HG03039 (cell line): ENCODE results near the gene AHNAK.
"Not testable (repeated sequence)": the region's sequence is repeated elsewhere in the genome, so short reads cannot be mapped to it uniquely, and the experiment has no call there.

ENCODE experiments used
- ATAC-seq: cut with Tn5 transposase; IDR thresholded peaks from one replicate; pipeline ENCODE4 v1.9.1; 2021; ENCODE audit warnings: mild to moderate bottlenecking, moderate library complexity; ENCODE audit not compliant: unreplicated experiment

The AHNAK gene

DNA sequence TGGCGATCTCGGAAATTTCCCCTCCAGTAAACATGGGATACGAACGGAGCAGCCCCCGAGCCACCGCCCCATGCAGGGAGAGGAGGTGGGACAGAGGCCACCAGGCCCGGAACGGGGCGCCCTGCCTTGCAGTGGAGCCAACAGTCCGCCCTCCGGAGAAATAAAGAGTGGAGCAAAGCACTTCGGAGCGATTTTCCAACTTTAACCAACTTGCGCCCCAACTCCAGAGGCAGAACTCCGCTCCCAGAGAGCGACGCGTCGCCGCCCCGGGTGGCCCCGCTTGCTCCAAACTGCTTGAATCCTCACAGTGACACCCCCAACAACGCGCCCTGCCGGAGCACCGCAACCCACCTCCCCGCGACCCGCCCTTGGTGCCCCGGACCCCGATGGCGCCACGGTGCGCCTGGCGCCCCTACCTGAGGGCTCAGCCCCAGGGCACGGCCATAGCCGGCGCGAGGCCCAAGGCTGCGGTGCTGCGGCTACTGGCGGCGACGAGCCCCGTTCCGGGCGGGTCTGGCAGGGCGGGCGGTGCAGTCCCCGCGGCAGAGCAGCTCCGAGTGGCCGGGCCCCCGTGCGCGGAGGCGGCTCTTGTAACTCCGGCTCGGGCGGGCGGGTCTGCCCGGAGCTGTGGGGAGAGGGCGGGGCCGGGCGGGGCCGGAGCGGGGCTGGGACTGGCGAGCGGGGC is at the start of gene AHNAK:
TSS of gene AHNAK (minus strand) at position 563 of the 685 bp plus-strand sequence. CDS start 10,708 bp downstream, outside the sequence.
- no peak for ATAC-seq

- no peak for ATAC-seq
Observed at GRCh38 chr11:62595124-62595523, 48.5 kb upstream of the AHNAK start.

GRCh38 chr11:62593434-62594044 is 46.9 kb upstream of the AHNAK start:
- ATAC-seq = no peak

DNA sequence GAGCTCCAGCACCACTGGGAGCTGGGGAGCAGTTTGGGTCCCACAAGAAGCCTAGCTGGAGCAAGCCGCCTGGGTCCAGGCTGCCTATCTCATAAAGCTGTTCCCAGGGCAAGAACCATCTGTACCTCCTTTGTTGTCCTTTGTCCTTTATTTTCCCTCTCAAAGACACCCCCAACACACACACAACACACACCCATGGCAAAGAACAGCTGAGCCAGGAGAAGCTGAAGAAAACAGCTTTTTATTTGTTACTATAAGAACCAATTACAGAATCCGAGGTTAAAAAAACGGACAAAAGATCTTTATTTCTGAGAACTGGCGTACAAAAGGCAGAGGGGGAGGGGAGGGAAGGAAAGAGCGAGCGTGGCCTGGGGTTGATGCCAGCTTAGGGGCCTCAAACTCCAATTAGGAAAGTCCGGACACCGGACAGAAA is 46.4 kb upstream of the AHNAK start:
- no peak for ATAC-seq

- no peak for ATAC-seq
Observed at GRCh38 chr11:62592146-62592815, 45.7 kb upstream of the AHNAK start.

DNA sequence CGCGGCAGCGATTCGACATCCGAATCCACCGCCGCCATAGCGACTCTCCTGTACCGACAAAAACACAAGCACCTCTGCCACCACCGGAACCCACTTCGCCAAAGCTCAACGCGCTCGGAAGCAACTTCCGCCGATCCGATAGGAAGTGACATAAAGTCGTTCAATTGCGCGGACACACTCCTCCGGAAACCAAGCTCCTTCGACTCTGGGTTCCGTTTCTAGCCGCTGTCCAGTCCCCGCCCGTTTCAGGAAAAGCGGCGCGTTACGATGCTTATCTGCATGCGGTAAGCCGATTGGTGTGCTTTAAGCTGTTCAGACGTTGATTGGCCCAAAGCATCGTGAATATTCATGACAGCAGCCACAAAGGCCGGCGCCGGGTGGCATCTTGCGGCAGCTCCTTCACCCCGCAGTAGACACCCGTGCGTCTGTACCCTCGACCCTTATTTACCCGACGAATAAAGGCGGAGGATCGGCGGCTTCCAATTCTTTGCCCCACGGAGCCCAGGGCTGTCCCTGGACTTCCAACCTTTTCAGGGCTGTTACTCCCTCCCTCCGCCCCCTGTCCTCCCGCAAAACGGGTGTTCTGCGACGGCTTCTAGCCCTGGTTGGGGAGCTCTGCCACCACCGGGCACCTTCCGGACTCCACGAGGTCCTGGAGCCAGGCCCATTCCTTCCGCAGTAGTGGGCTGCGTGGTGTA is 45.0 kb upstream of the AHNAK start, which contains the start of gene TUT1:
TSS of gene TUT1 (minus strand) at position 76 of the 698 bp plus-strand sequence. CDS start at position 38, 38 bp downstream.
- ATAC-seq = peak; percentile 77

DNA sequence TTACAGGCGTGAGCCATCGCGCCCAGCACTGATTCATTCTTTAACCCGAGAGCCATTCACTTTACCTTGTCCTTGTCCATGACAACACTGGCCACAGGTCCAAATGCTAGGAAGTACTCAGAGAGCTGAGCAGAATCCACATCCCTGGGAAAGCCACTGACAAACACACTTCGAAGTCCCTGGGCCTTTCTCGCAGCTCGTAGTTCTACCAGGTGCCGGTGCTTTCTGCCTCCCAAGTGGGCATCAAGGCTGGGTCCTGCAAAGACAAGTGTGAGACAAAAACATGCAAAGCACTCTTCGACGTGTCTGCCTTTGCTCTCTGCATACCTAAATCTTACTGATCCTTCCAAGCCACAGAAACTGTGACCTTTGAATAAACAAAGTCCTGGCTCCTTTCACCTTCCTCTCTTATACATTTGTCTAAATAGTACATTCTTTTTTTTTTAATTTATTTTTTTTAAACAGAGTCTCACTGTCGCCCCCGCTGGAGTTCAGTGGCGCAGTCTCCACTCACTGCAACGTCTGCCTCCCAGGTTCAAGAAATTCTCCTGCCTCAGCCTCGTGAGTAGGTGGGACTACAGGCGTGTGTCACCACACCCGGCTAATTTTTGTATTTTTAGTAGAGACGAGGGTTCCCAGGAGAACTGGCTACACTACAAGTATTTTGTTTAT is 42.5 kb upstream of the AHNAK start:
- ATAC-seq = no peak

DNA sequence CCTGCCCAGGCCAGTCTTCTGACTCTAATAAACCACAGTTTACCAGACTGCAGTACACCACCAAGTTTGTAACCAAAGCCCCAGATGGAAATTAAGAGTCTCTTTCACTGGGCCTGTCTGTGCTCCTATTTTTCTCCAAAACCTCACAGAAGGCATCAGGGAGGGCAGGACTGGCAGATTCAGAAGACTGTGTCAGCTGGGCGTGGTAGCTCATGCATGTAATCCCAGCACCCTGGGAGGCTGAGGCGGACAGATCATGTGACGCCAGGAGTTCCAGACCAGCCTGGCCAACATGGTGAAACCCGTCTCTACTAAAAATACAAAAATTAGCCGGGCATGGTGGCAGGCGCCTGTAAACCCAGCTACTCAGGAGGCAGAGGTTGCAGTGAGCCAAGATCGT is 38.8 kb upstream of the AHNAK start:
- not testable (repeated sequence) for ATAC-seq

GRCh38 chr11:62581735-62582134 is 35.1 kb upstream of the AHNAK start:
- ATAC-seq = not testable (repeated sequence)

DNA sequence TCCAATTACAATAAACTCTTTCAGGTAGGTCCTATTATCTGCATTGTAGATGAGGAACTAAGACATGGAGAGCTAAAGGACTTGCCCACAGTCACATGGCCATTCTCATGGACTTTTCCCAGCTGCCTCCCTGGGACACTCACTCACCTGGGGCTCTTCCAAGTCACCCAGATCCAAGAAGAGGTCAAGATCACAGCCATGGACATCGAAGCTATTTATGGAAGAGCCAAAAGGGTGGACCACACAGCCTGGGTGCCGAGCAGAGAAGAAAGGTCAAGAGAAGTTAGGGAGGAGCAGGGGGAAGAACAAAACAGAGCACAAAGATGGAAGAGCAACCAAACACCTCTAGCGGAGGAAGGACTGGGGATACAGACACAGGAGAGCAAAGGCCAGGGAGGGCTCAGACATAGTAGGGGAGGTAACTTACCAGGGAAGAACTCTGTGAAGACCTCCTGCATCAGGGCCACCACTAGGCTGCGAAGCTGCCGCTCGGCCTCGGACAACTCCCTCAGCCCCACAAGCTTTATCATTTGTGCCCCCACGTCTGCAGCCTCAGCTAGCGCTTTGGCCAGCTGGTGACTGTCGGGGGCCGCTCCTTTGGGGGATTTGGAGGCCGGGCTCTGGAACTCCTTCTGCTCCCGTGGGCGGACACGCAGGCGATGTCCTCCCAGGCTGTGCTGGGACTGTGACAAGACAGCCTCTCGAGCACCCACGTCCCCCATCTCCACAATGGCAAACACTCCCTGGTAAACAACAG is 34.5 kb upstream of the AHNAK start:
- ATAC-seq = no peak

DNA sequence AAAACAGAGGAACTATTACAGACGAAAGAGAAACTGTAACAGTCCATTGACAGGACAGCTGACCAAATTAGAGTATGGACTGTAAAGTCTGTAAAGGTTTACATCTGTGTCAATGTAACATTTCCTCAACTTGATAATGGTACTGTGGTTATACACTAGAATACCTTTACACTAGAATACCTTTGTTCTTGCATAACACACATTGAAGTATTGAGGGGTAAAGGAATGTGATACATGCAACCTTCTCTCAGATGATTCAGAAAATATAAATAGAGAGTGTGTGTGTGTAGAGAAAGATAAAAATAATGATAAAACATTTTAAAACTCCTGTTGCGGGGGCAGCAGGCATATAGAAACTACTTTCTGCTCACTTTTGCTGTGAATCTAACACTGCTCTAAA is 32.6 kb upstream of the AHNAK start:
- ATAC-seq = no peak

- no peak for ATAC-seq
Observed at GRCh38 chr11:62578541-62578940, 31.9 kb upstream of the AHNAK start.

- no peak for ATAC-seq
Observed at GRCh38 chr11:62577046-62577714, 30.6 kb upstream of the AHNAK start.

DNA sequence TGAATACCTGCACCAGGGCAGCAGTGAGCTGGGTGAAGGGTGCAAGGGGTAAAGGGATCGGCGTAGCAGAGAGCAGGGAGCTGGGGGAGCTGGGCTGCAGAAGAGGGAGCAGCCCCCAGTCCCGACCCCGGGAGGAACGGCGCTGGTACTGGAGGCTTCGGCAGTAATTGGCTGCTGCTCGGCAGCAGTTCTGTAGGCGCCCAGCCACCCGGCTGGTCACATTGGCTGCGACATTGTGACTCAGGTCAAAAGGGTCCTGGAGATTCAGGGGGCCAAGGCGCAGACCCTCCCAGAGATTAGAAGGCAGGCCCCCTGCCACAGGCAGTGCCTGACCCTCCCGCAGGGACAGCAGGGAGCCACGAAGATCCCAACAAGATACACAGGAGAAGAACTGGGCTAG is 29.2 kb upstream of the AHNAK start:
- no peak for ATAC-seq

GRCh38 chr11:62575156-62575555 is 28.6 kb upstream of the AHNAK start:
- ATAC-seq = no peak

DNA sequence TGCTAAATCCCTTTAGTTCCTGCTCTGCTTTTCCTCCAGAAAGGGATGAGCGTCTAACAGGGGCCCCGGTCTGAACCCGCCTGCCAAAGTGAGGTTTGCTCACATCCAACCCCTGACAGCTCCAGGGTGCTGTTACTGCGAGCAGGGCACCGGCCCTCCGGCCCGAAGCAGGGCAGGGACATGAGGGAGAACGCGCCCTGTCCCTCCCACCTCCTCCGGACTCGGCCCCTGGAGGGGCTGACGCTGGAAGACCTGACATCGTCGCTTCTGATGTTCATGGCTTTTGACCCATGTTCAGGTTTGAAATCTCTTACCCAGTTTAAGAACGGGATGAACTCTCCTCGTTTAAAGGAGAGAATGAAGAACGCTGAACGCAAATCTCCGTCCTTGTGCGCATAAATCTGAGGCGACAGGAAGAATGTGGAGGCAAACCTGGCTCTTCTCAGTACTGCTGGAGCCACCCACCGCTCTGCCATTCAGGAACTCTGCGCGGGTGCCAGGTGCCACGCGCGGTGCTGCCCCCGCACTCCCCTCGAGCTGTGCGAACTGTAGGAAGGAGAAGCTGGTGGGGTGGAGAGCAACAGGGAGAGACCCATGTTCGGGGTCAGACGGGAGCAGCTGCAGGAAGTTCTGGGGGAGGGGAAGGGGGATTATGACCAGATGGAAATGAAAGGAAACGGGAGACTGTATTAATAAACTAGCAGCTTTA is 27.9 kb upstream of the AHNAK start:
- ATAC-seq = peak; percentile 9

GRCh38 chr11:62573592-62574362 is 27.2 kb upstream of the AHNAK start, which contains the start of gene EEF1G:
Gene EEF1G (minus strand): TSS chr11:62573891. CDS start chr11:62573842, 49 bp downstream.
- peak; percentile 85 for ATAC-seq

GRCh38 chr11:62573006-62573591 is 26.5 kb upstream of the AHNAK start:
- ATAC-seq = peak; percentile 3
